ENCODE data around the gene PLXNC1. TPM values are rescaled to one million over a fixed set of nuclear protein-coding genes. Genes with fewer than 3 reads are reported as not detected.

Gene PLXNC1
- total and polyA plus RNA-seq, 9 of the 15 experiments (the other 6 are each of a cell fraction or from before 2014, with no cell fraction given), result 0.08 to 0.87 (median 0.28) TPM

DNA sequence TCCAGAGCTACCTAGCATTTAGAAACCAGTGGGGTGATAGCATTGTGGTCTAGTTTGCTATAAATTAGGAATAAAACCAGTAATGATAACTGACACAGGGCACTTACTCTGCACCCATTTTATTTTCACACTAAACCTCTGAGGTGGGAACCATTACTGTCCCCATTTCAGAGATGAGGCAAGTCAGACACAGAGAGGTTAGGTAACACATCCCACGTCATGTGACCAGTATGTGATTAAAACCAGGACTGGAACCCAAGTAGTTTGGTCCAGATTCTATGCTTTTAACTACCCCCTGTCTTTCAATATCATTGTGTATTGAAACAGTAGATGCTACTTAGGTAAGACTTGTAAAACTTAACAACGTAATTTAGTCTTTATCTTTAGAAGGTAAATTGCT, 110.2 kb downstream of the PLXNC1 start:
- Histone ChIP-seq H2AFZ (ENCODE audit: low read depth, low read length) (no peak overlapping the region), H3K9ac (ENCODE audit: insufficient read depth in 1 of 2, low read depth in 2 of 2, low read length in 2 of 2) (no peak overlapping the region), H3K27me3 (ENCODE audit: control insufficient read depth in 2 of 2, insufficient read depth in 2 of 2, low read length in 2 of 2) (peaks cover 14 to 30% of the 10 kb centered on the region in 2 experiments; a peak in 4 of 5 replicates), H3K4me3 (no peak overlapping the region), H3K27ac (ENCODE audit: extremely low read depth, low read depth, low read length) (no peak overlapping the region), H3K79me2 (ENCODE audit: control insufficient read depth, insufficient read depth, low read length) (no peaks in the 10 kb centered on the region), H3K36me3 (ENCODE audit: control insufficient read depth, insufficient read depth, low read length) (no peaks in the 10 kb centered on the region), H3K4me2 (ENCODE audit: insufficient read depth, low read length) (no peak overlapping the region), H4K20me1 (replicated peaks; ENCODE audit: control insufficient read depth, insufficient read depth, low read length) (no peaks in the 10 kb centered on the region), H3K4me1 (replicated peaks in 1 of 2; ENCODE audit: control insufficient read depth in 2 of 2, insufficient read depth in 2 of 2, low read length in 2 of 2) (peaks cover 10 to 11% of the 10 kb centered on the region in 2 experiments; a peak in 4 of 5 replicates), H3K9me1 (ENCODE audit: control insufficient read depth, insufficient read depth, low read length) (no peaks in the 10 kb centered on the region), H3K9me3 (replicated peaks; ENCODE audit: control insufficient read depth, insufficient read depth, low read depth, low read length) (no peaks in the 10 kb centered on the region; the same call in 1 of the 2 replicates)
- CTCF ChIA-PET (ENCODE audit: low intra/inter-chr PET ratio), result no interaction called here
- no peak for ATAC-seq
- BruUV-seq (replicated peaks), result no TSS peak
- 14% methylated on average over 2 of the region's 2 CpGs for WGBS (ENCODE audit: insufficient coverage, low coverage, missing lambda C conversion rate)
- no peak for FAIRE-seq
- POLR2A ChIA-PET, result no interaction called here
- no peak for DNase-seq (ENCODE audit: extremely low read depth in 1 of 4, low spot score in 3 of 4)
- TF ChIP-seq NCOR1 (IDR thresholded peaks at IDR 0.05) (no peak), ELF4 (CRISPR knock-in tag; IDR thresholded peaks at IDR 0.05) (no peak), ADNP (tag; IDR thresholded peaks at IDR 0.05) (no peak), NFXL1 (CRISPR knock-in tag; IDR thresholded peaks at IDR 0.05) (no peak), PHTF2 (CRISPR knock-in tag; IDR thresholded peaks at IDR 0.05) (no peak), IFI16 (CRISPR knock-in tag; IDR thresholded peaks at IDR 0.05) (no peak), RBM25 (IDR thresholded peaks at IDR 0.05; ENCODE audit: low read depth, low read length, severe bottlenecking) (peak; percentile 29), ZC3H8 (IDR thresholded peaks at IDR 0.05) (no peak), TFE3 (CRISPR knock-in tag; IDR thresholded peaks at IDR 0.05) (peak; percentile 73), ZFX (CRISPR knock-in tag; IDR thresholded peaks at IDR 0.05) (no peak), MTF1 (CRISPR knock-in tag; IDR thresholded peaks at IDR 0.05; ENCODE audit: borderline replicate concordance) (no peak), IRF2 (CRISPR knock-in tag; IDR thresholded peaks at IDR 0.05) (no peak), PTBP1 (IDR thresholded peaks at IDR 0.05; ENCODE audit: low read depth, low read length) (no peak)
- TF ChIP-seq, protein P1, sequence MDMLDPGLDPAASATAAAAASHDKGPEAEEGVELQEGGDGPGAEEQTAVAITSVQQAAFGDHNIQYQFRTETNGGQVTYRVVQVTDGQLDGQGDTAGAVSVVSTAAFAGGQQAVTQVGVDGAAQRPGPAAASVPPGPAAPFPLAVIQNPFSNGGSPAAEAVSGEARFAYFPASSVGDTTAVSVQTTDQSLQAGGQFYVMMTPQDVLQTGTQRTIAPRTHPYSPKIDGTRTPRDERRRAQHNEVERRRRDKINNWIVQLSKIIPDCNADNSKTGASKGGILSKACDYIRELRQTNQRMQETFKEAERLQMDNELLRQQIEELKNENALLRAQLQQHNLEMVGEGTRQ (CRISPR knock-in tag; IDR thresholded peaks at IDR 0.05), result peak; percentile 34; the same call in 1 of the 2 replicates
- in situ Hi-C loops (cut with MboI) (no loop called here), intact Hi-C loops (cut with micrococcal nuclease) (no loop called here)

All from K562 (cell line).